ENCODE results near the gene SSH2.

DNA sequence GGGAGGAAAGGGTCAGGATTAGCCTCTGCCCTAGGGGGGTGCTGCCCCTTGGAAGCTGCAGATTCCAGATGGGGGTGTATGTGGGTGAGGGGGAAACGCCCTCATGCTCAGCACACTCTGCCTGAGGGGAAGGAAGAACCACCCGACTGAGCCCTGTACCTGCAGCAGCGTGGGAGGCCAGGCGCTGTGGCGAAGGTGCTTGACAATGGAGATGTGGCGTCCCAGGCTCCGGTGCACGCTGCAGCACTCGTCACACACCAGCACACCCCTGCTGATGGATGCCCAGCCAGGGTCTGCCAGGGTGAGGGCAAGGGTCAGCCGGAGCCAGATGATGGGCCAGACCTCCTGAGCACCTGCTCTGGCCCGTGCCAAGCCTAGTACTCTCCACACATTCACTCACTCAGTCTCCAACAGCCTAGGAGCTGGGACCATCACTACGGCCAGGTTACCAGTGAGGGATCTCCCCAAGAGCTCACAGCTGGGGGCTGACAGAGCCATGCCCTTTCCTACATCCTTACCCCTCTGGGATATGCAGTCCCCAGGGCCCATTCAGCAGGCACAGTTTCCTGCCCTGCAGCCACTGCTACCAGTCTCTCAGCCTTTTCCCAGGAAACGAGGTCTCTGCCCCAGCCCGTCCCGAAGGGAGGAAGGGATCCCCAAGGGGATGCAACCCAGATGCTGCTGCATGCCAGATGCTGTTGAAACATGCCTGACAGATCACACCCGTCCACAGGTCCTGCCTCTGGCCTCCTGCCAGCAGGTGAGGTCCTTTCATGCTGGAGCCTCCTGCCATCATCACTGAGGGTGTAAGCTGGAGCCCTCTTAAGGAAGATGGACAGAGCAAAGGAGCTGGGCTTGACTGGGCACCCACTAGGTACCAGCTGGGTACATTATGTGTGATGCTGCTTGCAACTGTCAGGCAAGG lies 346.4 kb downstream of the SSH2 start:
- TF ChIP-seq, protein P1, sequence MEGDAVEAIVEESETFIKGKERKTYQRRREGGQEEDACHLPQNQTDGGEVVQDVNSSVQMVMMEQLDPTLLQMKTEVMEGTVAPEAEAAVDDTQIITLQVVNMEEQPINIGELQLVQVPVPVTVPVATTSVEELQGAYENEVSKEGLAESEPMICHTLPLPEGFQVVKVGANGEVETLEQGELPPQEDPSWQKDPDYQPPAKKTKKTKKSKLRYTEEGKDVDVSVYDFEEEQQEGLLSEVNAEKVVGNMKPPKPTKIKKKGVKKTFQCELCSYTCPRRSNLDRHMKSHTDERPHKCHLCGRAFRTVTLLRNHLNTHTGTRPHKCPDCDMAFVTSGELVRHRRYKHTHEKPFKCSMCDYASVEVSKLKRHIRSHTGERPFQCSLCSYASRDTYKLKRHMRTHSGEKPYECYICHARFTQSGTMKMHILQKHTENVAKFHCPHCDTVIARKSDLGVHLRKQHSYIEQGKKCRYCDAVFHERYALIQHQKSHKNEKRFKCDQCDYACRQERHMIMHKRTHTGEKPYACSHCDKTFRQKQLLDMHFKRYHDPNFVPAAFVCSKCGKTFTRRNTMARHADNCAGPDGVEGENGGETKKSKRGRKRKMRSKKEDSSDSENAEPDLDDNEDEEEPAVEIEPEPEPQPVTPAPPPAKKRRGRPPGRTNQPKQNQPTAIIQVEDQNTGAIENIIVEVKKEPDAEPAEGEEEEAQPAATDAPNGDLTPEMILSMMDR (conservative IDR thresholded peaks at IDR 0.05; ENCODE audit: low read length): no peak
- no peak for TF ChIP-seq EZH2phosphoT487 (IDR thresholded peaks at IDR 0.05; ENCODE audit: borderline replicate concordance, low read depth, low read length)

Data from OCI-LY7 (cell line).